Gastroesophageal sphincter (tissue), 3 donors: Measurements from ENCODE around the gene NPFF.
A peak's percentile ranks its signal among the peaks of the same experiment; 100 is the strongest.

Experiments used
- CTCF ChIP-seq, 4 experiments: fragments of 200-600 bp in 2 of 4; fragments of 450-650 bp in 2 of 4; sonication (generic) in 1 of 4; IDR thresholded peaks; one replicate each; pipeline ENCODE4 v1.5.1; 2017 to 2019; ENCODE audit warnings: antibody characterized with exemption in 4 of 4, mild to moderate bottlenecking in 2 of 4, moderate library complexity in 2 of 4
- EP300 ChIP-seq: sonication (generic); formaldehyde crosslinking; IDR thresholded peaks from one replicate; pipeline ENCODE4 v1.6.1; 2017; ENCODE audit warnings: antibody characterized with exemption, mild to moderate bottlenecking
- POLR2A ChIP-seq, 2 donors: fragments of 450-650 bp; IDR thresholded peaks; one replicate each; pipeline ENCODE4 v1.6.1; 2017; ENCODE audit warnings: antibody characterized with exemption in 2 of 2, mild to moderate bottlenecking in 2 of 2, moderate library complexity in 1 of 2
- POLR2AphosphoS5 ChIP-seq: sonication (generic); formaldehyde crosslinking; IDR thresholded peaks from one replicate; pipeline ENCODE4 v1.6.1; 2017; ENCODE audit warnings: antibody characterized with exemption

- no peak for TF ChIP-seq POLR2A (IDR thresholded peaks at IDR 0.05)
- TF ChIP-seq POLR2AphosphoS5: no peak
- peak in 3 of 4 experiments; percentile 14 to 22 (median 21) for TF ChIP-seq CTCF (IDR thresholded peaks at IDR 0.05)
- TF ChIP-seq EP300: no peak
Measured at GRCh38 chr12:53476769-53477209, 30.5 kb downstream of the NPFF start.
